ENCODE results near the gene PRSS36.

GRCh38 chr16:31111881-31112466, 37.9 kb downstream of the PRSS36 start:
- no peak for TF ChIP-seq CTCF (IDR thresholded peaks at IDR 0.05; ENCODE audit: borderline replicate concordance, extremely low read depth, low read length, poor library complexity, severe bottlenecking)
- no peak for TF ChIP-seq EZH2 (IDR thresholded peaks at IDR 0.05; ENCODE audit: borderline replicate concordance, low read depth, low read length, severe bottlenecking)

Data from DND-41 (cell line).